ENCODE measurements around the gene ACBD5.
A peak's percentile ranks its signal among the peaks of the same experiment; 100 is the strongest.

The ACBD5 gene

DNA sequence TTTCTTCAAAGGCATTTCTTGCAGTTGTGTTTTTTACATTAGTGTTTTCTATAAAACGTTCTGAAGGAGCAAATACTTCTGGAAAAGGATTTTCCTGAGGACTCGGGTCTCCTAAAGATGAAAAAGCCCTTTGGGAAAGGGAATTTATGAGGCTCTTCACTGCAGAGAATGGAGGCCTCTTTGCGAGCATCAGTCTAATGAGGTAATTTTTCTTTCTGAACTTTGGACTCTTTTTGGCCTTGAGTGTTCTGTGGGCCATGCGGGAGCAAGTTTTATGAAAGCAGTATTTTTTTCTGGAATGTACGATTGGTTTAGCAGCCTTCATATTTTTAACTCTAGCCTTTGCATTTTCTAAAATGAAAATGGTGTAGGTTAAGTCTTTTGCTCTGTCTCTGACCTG, 6.4 kb upstream of the ACBD5 start:
- Histone ChIP-seq H3K4me3 (no peak overlapping the region), H3K27ac (no peak overlapping the region)
- TF ChIP-seq, protein P1, sequence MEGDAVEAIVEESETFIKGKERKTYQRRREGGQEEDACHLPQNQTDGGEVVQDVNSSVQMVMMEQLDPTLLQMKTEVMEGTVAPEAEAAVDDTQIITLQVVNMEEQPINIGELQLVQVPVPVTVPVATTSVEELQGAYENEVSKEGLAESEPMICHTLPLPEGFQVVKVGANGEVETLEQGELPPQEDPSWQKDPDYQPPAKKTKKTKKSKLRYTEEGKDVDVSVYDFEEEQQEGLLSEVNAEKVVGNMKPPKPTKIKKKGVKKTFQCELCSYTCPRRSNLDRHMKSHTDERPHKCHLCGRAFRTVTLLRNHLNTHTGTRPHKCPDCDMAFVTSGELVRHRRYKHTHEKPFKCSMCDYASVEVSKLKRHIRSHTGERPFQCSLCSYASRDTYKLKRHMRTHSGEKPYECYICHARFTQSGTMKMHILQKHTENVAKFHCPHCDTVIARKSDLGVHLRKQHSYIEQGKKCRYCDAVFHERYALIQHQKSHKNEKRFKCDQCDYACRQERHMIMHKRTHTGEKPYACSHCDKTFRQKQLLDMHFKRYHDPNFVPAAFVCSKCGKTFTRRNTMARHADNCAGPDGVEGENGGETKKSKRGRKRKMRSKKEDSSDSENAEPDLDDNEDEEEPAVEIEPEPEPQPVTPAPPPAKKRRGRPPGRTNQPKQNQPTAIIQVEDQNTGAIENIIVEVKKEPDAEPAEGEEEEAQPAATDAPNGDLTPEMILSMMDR (IDR thresholded peaks at IDR 0.05): no peak
- no peak for DNase-seq (ENCODE audit: low spot score)

DNA sequence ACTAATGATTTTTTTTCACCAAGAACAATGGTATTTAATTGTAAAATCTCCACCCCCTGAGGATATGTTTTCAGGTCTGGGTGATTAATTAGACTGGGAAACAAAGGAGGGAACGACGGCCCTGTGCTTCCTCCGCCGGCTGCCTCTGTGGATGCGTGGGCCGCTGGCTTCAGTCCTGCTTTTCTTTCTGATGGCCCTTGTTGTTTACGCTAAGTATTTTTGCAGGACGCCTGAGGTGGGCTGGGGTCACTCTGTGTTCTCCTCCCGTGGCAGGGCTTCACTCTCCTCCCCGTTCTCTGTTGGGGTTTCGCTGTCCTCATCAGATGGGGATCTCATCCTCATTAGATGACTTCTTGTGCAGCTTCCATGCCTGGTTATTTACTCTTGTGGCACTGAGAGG, 5.2 kb upstream of the ACBD5 start:
- TF ChIP-seq, protein P1 (IDR thresholded peaks at IDR 0.05): no peak
- H3K4me3 ChIP-seq: no peak overlapping the region

DNA sequence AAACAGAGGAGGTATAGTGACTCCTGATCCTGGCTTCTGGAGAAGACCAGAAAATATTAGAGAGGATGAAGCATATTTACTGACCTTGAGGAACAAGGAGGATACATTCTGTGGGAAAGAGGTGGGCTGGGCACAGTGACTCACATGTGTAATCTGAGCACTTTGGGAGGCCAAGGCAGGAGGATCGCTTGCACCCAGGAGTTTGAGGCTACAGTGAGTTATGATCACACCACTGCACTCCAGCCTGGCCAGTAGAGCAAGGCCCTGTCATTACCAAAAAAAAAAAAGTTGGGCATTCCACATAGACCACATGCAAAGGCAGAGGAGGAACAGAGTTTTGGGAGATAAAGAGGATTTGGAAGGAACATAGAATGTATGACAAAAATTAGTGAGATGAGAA, 4.4 kb upstream of the ACBD5 start:
- TF ChIP-seq, protein P1 (IDR thresholded peaks at IDR 0.05): no peak
- no peak overlapping the region for H3K4me3 ChIP-seq
- H3K27ac ChIP-seq: no peak overlapping the region
- DNase-seq (ENCODE audit: low spot score): no peak

More for the DNA sequence above, 5.2 kb upstream of the ACBD5 start:
- H3K27ac ChIP-seq: no peak overlapping the region
- DNase-seq (ENCODE audit: low spot score): no peak

DNA sequence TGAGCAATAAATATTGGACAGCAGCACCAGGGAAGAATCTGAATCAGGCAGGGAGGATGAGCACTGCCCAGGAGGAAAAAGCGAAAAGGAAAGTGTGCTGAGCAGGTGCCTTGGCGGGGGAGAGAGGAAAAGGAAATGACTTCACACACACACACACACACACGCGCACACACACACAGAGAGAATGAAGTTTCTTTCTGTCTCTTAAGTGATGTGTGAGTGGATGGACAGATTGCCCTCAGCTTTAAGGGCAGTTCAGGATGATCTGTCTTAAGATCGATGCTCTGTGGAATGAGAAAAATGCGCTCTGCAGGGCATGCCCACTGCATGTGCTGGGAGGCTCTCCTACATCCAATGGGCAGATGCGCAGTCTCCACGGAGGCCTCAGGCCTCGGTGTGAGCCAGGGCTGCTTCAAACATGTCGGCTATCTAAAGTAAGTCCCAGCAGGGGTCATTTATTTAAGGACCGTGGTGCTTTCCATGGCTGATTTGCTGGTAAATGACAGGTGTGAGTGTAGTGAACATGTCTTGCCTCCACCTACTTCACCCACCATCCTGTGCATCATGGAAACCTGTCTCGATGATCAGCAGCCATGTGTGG, 2.5 kb upstream of the ACBD5 start:
- DNase-seq (ENCODE audit: low spot score): no peak
- Histone ChIP-seq H3K27ac (peak overlapping the region; percentile 98 to 99), H3K4me3 (peak overlapping the region; percentile 86)
- TF ChIP-seq, protein P1 (IDR thresholded peaks at IDR 0.05): no peak

DNA sequence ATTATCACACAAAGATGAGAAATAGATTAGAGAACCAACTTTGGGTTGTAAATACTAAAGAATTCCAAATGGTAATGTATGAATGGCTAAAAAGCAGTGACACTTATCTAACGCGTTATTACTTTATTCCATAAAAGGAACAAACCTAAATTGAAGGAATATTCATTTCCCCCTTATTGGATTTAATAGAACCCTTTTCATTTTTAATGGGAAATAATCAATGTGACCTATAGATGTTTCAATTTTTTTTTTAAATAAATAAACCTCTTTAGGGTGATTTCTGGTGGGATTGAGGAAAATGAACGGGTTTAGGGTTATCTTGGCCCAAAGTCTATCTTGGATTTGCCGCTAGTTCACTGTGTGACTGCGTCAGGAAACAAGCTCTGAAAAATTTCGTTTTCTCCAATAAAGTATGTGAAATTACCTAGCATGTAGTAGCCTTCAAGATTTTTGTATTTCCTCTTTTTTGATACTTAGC, 1.9 kb upstream of the ACBD5 start:
- Histone ChIP-seq H3K27ac (peak overlapping the region; percentile 98 to 99), H3K4me3 (peak overlapping the region; percentile 86)
- DNase-seq (ENCODE audit: low spot score): no peak
- TF ChIP-seq, protein P1 (IDR thresholded peaks at IDR 0.05): no peak

DNA sequence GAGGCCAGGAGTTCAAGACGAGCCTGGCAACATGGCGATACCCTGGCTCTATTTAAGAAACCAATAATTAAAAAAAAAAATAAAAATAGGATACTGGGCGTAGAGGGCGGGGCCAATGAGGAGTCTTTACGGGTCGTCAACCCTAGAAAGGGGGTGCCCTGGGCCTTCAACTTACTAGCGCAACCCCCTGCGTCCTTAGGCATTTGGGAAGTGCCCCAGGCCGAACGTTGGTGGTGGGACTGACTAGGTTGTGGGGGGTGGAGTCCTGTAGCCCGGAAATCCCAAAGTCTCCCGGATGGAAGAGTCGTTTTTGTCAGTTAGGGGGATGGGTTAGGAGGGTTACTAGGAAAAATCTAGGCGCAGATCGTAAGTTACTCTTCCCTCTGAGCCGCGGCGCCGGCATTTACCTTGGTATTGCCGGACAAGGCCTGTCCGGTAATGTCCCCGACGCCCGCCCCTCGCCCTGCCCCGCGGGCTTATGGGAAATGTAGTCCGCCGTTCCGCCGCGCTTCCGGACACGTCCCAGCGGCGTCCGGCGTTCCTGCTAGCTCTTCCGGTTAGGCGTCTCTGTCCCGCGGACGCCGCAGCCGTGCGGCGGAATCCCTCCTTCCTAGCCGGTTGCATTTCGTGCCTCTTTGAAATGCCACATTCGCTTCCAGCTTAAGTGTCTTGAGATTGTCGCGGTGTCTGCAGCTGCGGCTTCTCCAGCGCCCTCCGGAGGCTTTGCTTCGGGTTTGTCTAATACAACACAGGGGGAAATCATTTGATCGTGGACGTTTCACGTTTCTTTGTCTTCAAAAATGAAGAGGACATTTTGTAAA, 1.3 kb upstream of the ACBD5 start:
- DNase-seq (ENCODE audit: low spot score): peak; percentile 94
- H3K4me3 ChIP-seq: peak overlapping the region; percentile 86
- peak overlapping the region; percentile 98 to 99 for H3K27ac ChIP-seq
- TF ChIP-seq, protein P1 (IDR thresholded peaks at IDR 0.05): no peak

Data from coronary artery (tissue), 2 donors.